HG03469 (cell line): ENCODE measurements around the gene KHDRBS1.
"Not testable (repeated sequence)": the region's sequence is repeated elsewhere in the genome, so short reads cannot be mapped to it uniquely, and the experiment has no call there.

Experiments
- ATAC-seq: cut with Tn5 transposase; IDR thresholded peaks from one replicate; pipeline ENCODE4 v1.9.1; 2021; ENCODE audit warnings: mild to moderate bottlenecking, moderate library complexity, moderate number of reproducible peaks; ENCODE audit not compliant: unreplicated experiment

Gene KHDRBS1, protein sequence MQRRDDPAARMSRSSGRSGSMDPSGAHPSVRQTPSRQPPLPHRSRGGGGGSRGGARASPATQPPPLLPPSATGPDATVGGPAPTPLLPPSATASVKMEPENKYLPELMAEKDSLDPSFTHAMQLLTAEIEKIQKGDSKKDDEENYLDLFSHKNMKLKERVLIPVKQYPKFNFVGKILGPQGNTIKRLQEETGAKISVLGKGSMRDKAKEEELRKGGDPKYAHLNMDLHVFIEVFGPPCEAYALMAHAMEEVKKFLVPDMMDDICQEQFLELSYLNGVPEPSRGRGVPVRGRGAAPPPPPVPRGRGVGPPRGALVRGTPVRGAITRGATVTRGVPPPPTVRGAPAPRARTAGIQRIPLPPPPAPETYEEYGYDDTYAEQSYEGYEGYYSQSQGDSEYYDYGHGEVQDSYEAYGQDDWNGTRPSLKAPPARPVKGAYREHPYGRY

DNA sequence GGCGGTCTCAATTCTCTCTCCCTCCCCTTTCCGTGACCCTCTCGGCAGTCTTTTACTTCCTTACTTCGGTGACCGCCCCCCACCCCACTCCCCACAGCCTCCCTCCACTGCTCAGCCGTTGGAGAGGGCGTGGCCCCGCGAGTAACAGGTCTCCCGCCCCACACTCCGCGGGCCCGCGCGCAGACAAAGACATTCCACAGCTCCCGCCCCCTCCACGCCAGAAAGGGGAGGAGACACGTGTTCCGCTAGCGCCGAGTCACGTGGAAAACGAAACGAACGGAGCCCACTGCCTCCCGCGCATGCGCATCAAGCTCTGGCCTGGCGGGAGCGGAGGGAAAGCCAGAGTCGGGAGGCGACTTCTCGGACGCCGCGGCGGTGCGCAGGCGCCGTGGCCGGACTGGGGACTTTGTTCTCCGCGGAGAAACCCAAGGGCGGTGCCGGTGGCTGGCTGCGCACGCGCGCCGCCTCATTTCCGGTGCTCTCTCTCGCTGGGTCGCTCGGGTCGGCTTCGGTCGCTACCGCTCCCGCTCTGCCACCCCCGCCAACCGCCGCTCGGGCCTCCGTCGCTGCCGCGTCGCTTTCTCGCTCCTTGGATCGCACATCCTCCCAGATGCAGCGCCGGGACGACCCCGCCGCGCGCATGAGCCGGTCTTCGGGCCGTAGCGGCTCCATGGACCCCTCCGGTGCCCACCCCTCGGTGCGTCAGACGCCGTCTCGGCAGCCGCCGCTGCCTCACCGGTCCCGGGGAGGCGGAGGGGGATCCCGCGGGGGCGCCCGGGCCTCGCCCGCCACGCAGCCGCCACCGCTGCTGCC, at the start of gene KHDRBS1:
Gene KHDRBS1 (plus strand): TSS at position 483 of the 813 bp plus-strand sequence. CDS start 128 bp downstream, at position 611.
- ATAC-seq = peak; percentile 65

DNA sequence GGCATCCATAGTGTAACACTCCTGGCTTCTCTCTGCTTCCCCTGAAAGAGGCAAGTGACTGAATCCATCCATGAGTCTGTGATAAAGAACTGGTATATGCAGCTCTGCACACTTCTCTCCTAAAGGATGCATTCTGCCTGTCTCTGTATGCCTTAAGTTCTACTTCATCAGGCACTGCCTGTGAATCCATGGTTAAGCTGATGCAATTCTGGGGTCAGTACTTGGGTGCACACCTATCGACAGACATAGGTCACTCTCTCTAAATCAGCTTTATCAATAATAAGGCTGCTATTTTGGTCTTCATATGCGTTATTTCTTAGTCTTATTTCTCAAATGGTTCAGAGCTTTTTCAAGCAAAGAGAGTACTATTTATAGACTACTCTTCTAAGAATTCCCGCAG, 42.8 kb upstream of the KHDRBS1 start:
- no peak for ATAC-seq

- no peak for ATAC-seq
These were observed 37.3 kb upstream of the KHDRBS1 start for GRCh38 chr1:31976401-31976800.

GRCh38 chr1:31977385-31978131, 36.1 kb upstream of the KHDRBS1 start:
- ATAC-seq = no peak

GRCh38 chr1:31978843-31979400, 34.7 kb upstream of the KHDRBS1 start:
- ATAC-seq = no peak

DNA sequence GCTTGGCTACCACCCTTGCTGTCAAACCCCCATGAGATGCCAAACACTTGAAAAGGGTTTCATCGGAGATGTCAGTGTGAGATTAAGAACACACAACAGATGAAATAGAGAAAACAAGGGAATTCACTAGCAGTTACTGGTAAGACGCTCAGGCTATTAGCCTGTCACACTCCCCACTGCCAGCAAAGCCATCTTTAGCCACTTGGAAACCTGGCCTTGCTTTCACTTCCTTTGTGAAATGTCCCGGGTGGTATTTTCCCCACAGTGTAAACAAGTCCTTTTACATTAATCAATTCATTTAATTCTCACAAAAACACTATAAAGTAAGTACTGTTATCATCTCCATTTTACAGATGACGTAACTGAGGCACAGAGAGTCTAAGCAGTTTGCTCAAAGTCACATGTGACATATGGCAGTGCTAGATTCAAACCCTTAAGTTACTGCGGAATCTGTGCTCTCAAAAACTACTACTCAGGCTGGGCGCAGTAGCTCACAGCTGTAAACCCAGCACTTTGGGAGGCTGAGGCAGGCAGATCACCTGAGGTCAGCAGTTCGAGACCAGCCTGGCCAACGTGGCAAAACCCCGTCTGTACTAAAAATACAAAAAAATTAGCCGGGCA, 32.7 kb upstream of the KHDRBS1 start:
- no peak for ATAC-seq

DNA sequence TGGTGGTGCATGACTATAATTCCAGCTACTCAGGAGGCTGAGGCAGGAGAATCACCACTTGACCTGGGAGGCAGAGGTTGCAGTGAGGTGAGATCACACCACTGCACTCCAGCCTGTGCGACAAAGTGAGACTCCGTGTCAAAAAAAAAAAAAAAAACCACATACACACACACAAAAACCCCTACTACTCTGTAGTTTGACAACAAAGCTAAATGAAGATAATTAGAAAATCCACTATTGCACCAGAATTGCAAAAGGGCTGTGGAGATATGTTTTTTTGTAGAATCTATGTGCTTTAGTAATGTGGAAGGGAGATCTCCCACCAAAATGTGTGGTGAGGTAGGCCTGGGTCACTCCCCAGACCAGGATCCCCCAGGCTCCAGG, 32.2 kb upstream of the KHDRBS1 start:
- ATAC-seq = no peak

- no peak for ATAC-seq
These were observed 31.7 kb upstream of the KHDRBS1 start for GRCh38 chr1:31981972-31982371.

DNA sequence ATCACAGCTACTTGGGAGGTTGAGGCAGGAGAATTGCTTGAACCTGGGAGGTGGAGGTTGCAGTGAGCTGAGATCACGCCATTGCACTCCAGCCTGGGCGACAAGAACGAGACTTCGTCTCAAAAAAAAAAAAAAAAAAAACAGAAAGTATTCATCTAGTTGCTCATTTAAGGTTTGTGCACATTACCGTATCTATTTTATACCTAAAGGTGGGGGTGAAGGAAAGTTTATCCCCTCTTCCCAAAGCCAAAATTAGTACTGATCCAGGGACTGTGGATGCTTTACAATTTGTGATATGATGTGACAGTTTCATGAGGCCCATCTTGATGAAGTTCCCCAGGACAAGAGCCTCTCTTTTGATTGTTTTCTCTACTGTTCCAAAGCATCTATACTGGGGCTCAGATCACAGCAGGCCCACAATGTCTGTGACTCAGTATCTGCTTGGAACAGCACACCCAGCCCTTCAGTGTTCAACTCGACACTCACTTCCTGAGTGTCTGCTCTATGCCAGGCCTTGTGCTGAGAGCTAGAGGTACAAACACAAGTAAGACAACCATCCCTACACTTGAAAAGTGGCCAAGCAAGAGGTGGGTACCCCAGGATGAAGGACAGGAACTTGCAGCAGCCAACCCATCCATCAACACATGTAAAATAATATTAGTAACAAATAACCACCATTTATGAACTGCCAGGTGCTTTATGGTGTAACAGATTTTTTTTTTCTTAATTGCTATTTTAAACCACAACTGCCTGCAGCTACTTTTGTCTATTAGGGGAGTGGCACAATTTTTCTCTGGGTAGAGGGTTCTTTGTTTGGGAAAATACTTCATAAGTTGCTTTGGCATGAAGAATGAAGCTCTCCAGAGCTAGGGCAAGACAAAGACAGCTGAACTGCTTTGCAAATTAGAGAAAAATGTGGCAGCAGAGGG, 29.0 kb upstream of the KHDRBS1 start:
- no peak for ATAC-seq

DNA sequence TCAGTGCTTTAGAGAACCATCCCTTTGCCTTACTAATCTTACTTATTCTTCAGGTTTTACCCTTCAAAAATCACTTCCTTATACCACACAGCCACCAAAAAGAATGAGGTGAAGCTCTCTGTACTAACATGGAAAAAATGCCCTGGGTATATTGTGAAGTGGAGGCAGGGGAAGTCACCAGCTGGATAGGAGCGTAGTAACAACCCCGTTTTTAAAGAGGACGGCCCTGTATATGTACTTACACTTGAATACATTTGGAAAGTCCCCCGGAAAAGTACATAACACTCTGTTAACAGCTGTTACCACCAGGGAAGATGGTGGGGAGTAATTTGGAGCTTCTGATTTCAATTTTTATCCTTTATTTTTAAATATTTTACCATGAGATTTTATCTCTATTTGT, 28.2 kb upstream of the KHDRBS1 start:
- no peak for ATAC-seq

- no peak for ATAC-seq
These were observed 26.5 kb upstream of the KHDRBS1 start for GRCh38 chr1:31987135-31987619.

GRCh38 chr1:31989964-31990363, 23.7 kb upstream of the KHDRBS1 start:
- no peak for ATAC-seq

DNA sequence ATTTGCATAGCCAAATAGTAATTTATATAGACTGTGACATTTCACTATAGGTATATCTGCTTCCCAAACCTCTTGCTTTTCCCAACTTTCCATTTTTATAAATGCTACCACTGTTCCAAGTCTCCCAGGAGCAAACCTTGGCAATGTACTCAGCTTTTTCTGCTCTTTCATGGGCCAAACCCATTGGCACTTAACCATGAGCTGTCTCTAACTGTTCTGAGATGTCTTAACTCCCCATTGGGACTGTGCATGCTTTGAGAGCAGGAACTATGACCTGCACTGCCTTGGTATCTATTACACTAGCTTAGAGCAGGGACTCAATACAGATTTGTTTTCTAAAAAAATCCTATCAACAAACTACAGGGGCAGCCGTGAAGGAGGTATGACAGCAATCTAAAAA, 22.5 kb upstream of the KHDRBS1 start:
- no peak for ATAC-seq

DNA sequence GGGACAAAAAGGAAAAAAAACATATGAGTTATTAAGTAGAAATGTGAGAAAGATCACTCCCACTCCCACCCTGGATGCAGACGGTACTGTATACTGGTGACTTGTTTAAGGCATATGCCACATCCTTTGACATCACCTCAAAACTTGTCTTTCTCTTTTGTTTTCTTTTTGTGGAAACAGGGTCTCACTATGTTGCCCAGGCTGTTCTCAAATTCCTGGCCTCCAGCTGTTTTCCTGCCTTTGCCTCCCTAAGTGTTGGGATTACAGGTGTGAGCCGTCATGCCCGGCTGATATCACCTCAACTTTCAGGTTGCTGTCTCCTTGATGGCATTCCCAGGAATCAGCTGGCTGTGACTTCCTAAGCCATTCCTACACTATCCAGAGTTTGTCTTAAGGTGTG, 18.4 kb upstream of the KHDRBS1 start:
- no peak for ATAC-seq

DNA sequence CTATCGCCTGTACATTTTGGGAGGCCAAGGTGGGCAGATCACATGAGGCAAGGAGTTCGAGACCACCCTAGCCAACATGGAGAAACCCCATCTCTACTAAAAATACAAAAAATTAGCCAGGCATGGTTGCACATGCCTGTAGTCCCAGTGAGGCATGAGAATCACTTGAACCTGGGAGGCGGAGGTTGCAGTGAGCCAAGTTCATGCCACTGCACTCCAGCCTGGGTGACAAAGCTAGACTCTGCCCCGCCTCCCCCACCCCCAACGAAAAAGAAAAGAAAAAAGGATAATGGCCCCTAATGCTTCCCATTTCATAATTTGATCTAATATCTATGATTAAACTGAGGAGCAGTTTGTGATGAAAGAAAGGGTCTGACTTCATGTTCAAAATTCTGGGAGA, 17.5 kb upstream of the KHDRBS1 start:
- ATAC-seq = not testable (repeated sequence)

DNA sequence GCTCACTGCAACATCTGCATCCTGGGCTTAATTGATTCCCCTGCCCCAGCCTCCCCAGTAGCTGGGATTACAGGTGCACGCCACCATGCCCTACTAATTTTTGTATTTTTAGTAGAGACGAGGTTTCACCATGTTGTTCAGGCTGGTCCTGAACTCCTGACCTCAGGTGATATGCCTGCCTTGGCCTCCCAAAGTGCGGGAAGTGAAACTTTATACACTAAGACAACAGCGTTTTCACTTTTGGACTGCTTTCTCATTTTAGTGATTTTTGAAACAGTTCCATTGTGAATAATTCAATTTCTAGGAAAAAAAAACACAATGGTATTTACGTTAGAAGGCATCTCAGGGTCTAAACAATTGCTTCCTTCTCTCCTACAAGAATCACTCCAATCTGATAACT, 11.8 kb upstream of the KHDRBS1 start:
- no peak for ATAC-seq

GRCh38 chr1:32002285-32002684, 11.4 kb upstream of the KHDRBS1 start:
- ATAC-seq = not testable (repeated sequence)

- no peak for ATAC-seq
These were observed 8.1 kb upstream of the KHDRBS1 start for GRCh38 chr1:32005522-32005921.

DNA sequence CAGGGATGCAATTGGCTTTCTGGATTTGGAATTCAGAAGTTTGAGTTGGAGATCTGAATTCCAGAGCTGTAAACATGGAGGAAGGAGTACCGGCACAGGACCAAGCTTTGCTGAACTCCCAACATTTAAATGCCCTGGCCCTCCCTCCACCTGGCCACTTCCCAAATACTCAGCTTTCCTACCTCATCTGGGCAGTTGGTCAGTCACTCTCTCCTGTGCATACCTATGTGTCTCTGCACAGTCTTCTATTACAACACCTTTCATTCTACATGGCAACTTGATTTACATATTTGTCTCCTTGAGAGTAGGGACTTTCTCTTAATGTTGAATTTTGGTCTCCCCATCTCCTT, 6.1 kb upstream of the KHDRBS1 start:
- ATAC-seq = no peak
